Suprapubic skin (tissue), 4 donors: ENCODE measurements around the gene CHAD. TPM values are rescaled to one million over a fixed set of nuclear protein-coding genes. Genes with fewer than 3 reads are reported as not detected.

ENCODE experiments used
- DNase-seq, 2 donors: peaks; one replicate each; pipeline ENCODE4 v3.0.0-alpha.2; 2019; ENCODE audit warnings: low spot score in 2 of 2
- H3K27ac ChIP-seq: fragments of 200-600 bp; sonication (generic); one replicate; pipeline ENCODE4 v1.5.1; 2019
- H3K27me3 ChIP-seq: fragments of 200-600 bp; sonication (generic); one replicate; pipeline ENCODE4 v1.5.1; 2019
- H3K36me3 ChIP-seq: fragments of 200-600 bp; sonication (generic); one replicate; pipeline ENCODE4 v1.5.1; 2019
- H3K4me1 ChIP-seq: fragments of 200-600 bp; sonication (generic); one replicate; pipeline ENCODE4 v1.5.1; 2019
- H3K4me3 ChIP-seq: fragments of 200-600 bp; sonication (generic); one replicate; pipeline ENCODE4 v1.5.1; 2019; ENCODE audit warnings: mild to moderate bottlenecking
- H3K9me3 ChIP-seq: fragments of 200-600 bp; sonication (generic); one replicate; pipeline ENCODE4 v1.5.1; 2019
- CTCF ChIP-seq, 2 donors: fragments of 200-600 bp in 1 of 2; fragments of 450-650 bp in 1 of 2; sonication (generic) in 1 of 2; IDR thresholded peaks; one replicate each; pipeline ENCODE4 v1.5.1; 2016 to 2019; ENCODE audit warnings: antibody characterized with exemption in 2 of 2, mild to moderate bottlenecking in 1 of 2, moderate library complexity in 1 of 2
- EP300 ChIP-seq: sonication (generic); formaldehyde crosslinking; IDR thresholded peaks from one replicate; pipeline ENCODE4 v1.6.1; 2017; ENCODE audit warnings: antibody characterized with exemption
- POLR2A ChIP-seq, 2 donors: fragments of 450-650 bp; IDR thresholded peaks; one replicate each; pipeline ENCODE4 v1.6.1; 2017; ENCODE audit warnings: antibody characterized with exemption in 2 of 2, mild to moderate bottlenecking in 2 of 2, moderate library complexity in 2 of 2
- POLR2AphosphoS5 ChIP-seq, 3 donors: sonication (generic); formaldehyde crosslinking; IDR thresholded peaks; one replicate each; pipeline ENCODE4 v1.6.1; 2017; ENCODE audit warnings: antibody characterized with exemption in 3 of 3
- WGBS: methylation state at CpG from one replicate; pipeline ENCODE4 v1.1.5; 2018; 5-methylcytosine and 5-hydroxymethylcytosine counted together
- total RNA-seq, 4 donors: library from RNA; depleted of rRNA; stranded (reverse); fragments of >200 nt; gene quantifications; one replicate each; pipeline ENCODE4 v1.1.0, GENCODE V29; 2016

CHAD gene
- total RNA-seq, 4 donors from 2014 or later, result 4.5 to 15.4 (median 7.2) TPM

GRCh38 chr17:50467855-50468303 lies 801 bp downstream of the CHAD start:
- Histone ChIP-seq H3K27me3 (no peaks in the 10 kb centered on the region), H3K9me3 (no peaks in the 10 kb centered on the region), H3K27ac (no peak overlapping the region), H3K4me3 (no peak overlapping the region), H3K4me1 (peaks cover 32% of the 10 kb centered on the region), H3K36me3 (peaks cover 25% of the 10 kb centered on the region)
- TF ChIP-seq POLR2AphosphoS5 (IDR thresholded peaks at IDR 0.05) (no peak), EP300 (no peak), CTCF (IDR thresholded peaks at IDR 0.05) (no peak), POLR2A (IDR thresholded peaks at IDR 0.05) (no peak)
- no peak for DNase-seq
- 80% methylated on average over 4 of the region's 13 CpGs for WGBS

GRCh38 chr17:50467114-50467854 lies 1.4 kb downstream of the CHAD start:
- no peak for TF ChIP-seq POLR2AphosphoS5 (IDR thresholded peaks at IDR 0.05)
- no peak for TF ChIP-seq EP300
- no peak for TF ChIP-seq CTCF (IDR thresholded peaks at IDR 0.05)
- no peak for TF ChIP-seq POLR2A (IDR thresholded peaks at IDR 0.05)
- WGBS, result 86% methylated on average over 5 of the region's 7 CpGs
- H3K9me3 ChIP-seq, result no peaks in the 10 kb centered on the region
- H3K4me1 ChIP-seq, result peaks cover 32% of the 10 kb centered on the region
- H3K27me3 ChIP-seq, result no peaks in the 10 kb centered on the region
- H3K36me3 ChIP-seq, result peaks cover 25% of the 10 kb centered on the region
- no peak for DNase-seq
- H3K4me3 ChIP-seq, result no peak overlapping the region
- no peak overlapping the region for H3K27ac ChIP-seq

GRCh38 chr17:50466371-50467113 lies 2.1 kb downstream of the CHAD start:
- DNase-seq, result no peak
- H3K27ac ChIP-seq, result no peak overlapping the region

GRCh38 chr17:50465635-50466034 lies 3.0 kb downstream of the CHAD start:
- Histone ChIP-seq H3K4me1 (peaks cover 30% of the 10 kb centered on the region), H3K36me3 (peaks cover 24% of the 10 kb centered on the region), H3K9me3 (no peaks in the 10 kb centered on the region), H3K4me3 (no peak overlapping the region), H3K27me3 (no peaks in the 10 kb centered on the region), H3K27ac (no peak overlapping the region)
- TF ChIP-seq POLR2AphosphoS5 (IDR thresholded peaks at IDR 0.05) (no peak), CTCF (IDR thresholded peaks at IDR 0.05) (no peak), EP300 (no peak), POLR2A (IDR thresholded peaks at IDR 0.05) (no peak)
- 90% methylated on average over 7 of the region's 9 CpGs for WGBS
- DNase-seq, result peak in 1 of 2 donors; percentile 58

More at GRCh38 chr17:50466371-50467113, 2.1 kb downstream of the CHAD start:
- Histone ChIP-seq H3K36me3 (peaks cover 24% of the 10 kb centered on the region), H3K4me1 (peaks cover 32% of the 10 kb centered on the region), H3K27me3 (no peaks in the 10 kb centered on the region), H3K4me3 (no peak overlapping the region), H3K9me3 (no peaks in the 10 kb centered on the region)
- TF ChIP-seq POLR2AphosphoS5 (IDR thresholded peaks at IDR 0.05), result no peak
- no peak for TF ChIP-seq POLR2A (IDR thresholded peaks at IDR 0.05)
- TF ChIP-seq CTCF (IDR thresholded peaks at IDR 0.05), result no peak
- TF ChIP-seq EP300, result no peak
- WGBS, result 61% methylated on average over 9 of the region's 9 CpGs

- Histone ChIP-seq H3K4me1 (peaks cover 26% of the 10 kb centered on the region), H3K36me3 (peaks cover 24% of the 10 kb centered on the region), H3K4me3 (no peak overlapping the region), H3K27ac (no peak overlapping the region), H3K27me3 (no peaks in the 10 kb centered on the region), H3K9me3 (no peaks in the 10 kb centered on the region)
- peak in 1 of 2 donors; percentile 52 for DNase-seq
- TF ChIP-seq EP300 (no peak), POLR2A (IDR thresholded peaks at IDR 0.05) (no peak), POLR2AphosphoS5 (IDR thresholded peaks at IDR 0.05) (no peak), CTCF (IDR thresholded peaks at IDR 0.05) (no peak)
- WGBS, result 86% methylated on average over 6 of the region's 6 CpGs
These were observed 3.5 kb downstream of the CHAD start for GRCh38 chr17:50465171-50465570.
